H9 (cell line): ENCODE data around the gene CREG2. TPM values are rescaled to one million over a fixed set of nuclear protein-coding genes. Genes with fewer than 3 reads are reported as not detected.

Experiments used
- DNase-seq: peaks from one replicate; pipeline ENCODE4 v3.0.0-alpha.2; 2017
- H2AFZ ChIP-seq: one replicate; pipeline ENCODE4 v1.6.1; 2013; ENCODE audit warnings: mild to moderate bottlenecking, low read length, control low read depth, moderate library complexity
- H2AK5ac ChIP-seq: 2 replicates; pipeline ENCODE4 v1.6.1; 2013; ENCODE audit warnings: low read length, control low read depth, mixed read lengths; ENCODE audit not compliant: insufficient read length
- H2BK120ac ChIP-seq: one replicate; pipeline ENCODE4 v1.6.1; 2013; ENCODE audit warnings: low read depth, mild to moderate bottlenecking, low read length, control low read depth, inconsistent platforms; ENCODE audit not compliant: poor library complexity, severe bottlenecking
- H2BK12ac ChIP-seq: 2 replicates; pipeline ENCODE4 v1.6.1; 2013; ENCODE audit warnings: low read length, control low read depth, mixed read lengths, low read depth; ENCODE audit not compliant: insufficient read length
- H2BK15ac ChIP-seq: 2 replicates; pipeline ENCODE4 v1.6.1; 2013; ENCODE audit warnings: low read depth, low read length, control low read depth
- H2BK20ac ChIP-seq: one replicate; pipeline ENCODE4 v1.6.1; 2013; ENCODE audit warnings: low read depth, mild to moderate bottlenecking, low read length, control low read depth, inconsistent platforms; ENCODE audit not compliant: poor library complexity, severe bottlenecking
- H2BK5ac ChIP-seq: 2 replicates; pipeline ENCODE4 v1.6.1; 2013; ENCODE audit warnings: low read length, control low read depth, mixed read lengths; ENCODE audit not compliant: insufficient read length
- H3K14ac ChIP-seq: 2 replicates; pipeline ENCODE4 v1.6.1; 2013; ENCODE audit warnings: low read length, control low read depth; ENCODE audit not compliant: insufficient read depth
- H3K18ac ChIP-seq: 2 replicates; pipeline ENCODE4 v1.6.1; 2013; ENCODE audit warnings: low read depth, mild to moderate bottlenecking, mixed read lengths, low read length, control low read depth; ENCODE audit not compliant: insufficient read length
- H3K23ac ChIP-seq: 2 replicates; pipeline ENCODE4 v1.6.1; 2013; ENCODE audit warnings: low read length, control low read depth, mixed read lengths, low read depth; ENCODE audit not compliant: insufficient read length
- H3K23me2 ChIP-seq: 2 replicates; pipeline ENCODE4 v1.6.1; 2013; ENCODE audit warnings: low read depth, mild to moderate bottlenecking, mixed read lengths, low read length, control low read depth; ENCODE audit not compliant: insufficient read length, poor library complexity, severe bottlenecking
- H3K27ac ChIP-seq: 2 replicates; pipeline ENCODE4 v1.5.1; 2013; ENCODE audit warnings: low read length, control low read depth, mixed read lengths, low read depth; ENCODE audit not compliant: insufficient read length
- H3K27me3 ChIP-seq: 2 replicates; pipeline ENCODE4 v1.6.1; 2013; ENCODE audit warnings: low read length, control low read depth, inconsistent platforms; ENCODE audit not compliant: insufficient read depth
- H3K4ac ChIP-seq: 2 replicates; pipeline ENCODE4 v1.6.1; 2013; ENCODE audit warnings: low read depth, mild to moderate bottlenecking, control low read depth, inconsistent platforms, low read length, moderate library complexity
- H3K4me1 ChIP-seq: 2 replicates; pipeline ENCODE4 v1.6.1; 2013; ENCODE audit warnings: low read length, control low read depth, inconsistent platforms; ENCODE audit not compliant: insufficient read depth
- H3K4me2 ChIP-seq: 2 replicates; pipeline ENCODE4 v1.6.1; 2013; ENCODE audit warnings: low read length, control low read depth, mixed read lengths; ENCODE audit not compliant: insufficient read length, insufficient read depth
- H3K56ac ChIP-seq: 2 replicates; pipeline ENCODE4 v1.6.1; 2013; ENCODE audit warnings: low read depth, mild to moderate bottlenecking, mixed read lengths, low read length, control low read depth; ENCODE audit not compliant: insufficient read length
- H3K79me1 ChIP-seq: 2 replicates; pipeline ENCODE4 v1.6.1; 2013; ENCODE audit warnings: low read depth, mild to moderate bottlenecking, moderate library complexity, low read length, control low read depth, inconsistent platforms; ENCODE audit not compliant: insufficient read depth, poor library complexity, severe bottlenecking
- H3K79me2 ChIP-seq: 2 replicates; pipeline ENCODE4 v1.6.1; 2013; ENCODE audit warnings: low read length, control low read depth, inconsistent platforms; ENCODE audit not compliant: insufficient read depth
- H3K9ac ChIP-seq: 2 replicates; pipeline ENCODE4 v1.6.1; 2013; ENCODE audit warnings: low read length, control low read depth, mixed read lengths; ENCODE audit not compliant: insufficient read length; ENCODE audit errors: extremely low read depth
- H3K9me3 ChIP-seq: one replicate; pipeline ENCODE4 v1.6.1; 2013; ENCODE audit warnings: low read depth, low read length, inconsistent platforms; ENCODE audit not compliant: control insufficient read depth
- H3T11ph ChIP-seq: one replicate; pipeline ENCODE4 v1.6.1; 2013; ENCODE audit warnings: mild to moderate bottlenecking, low read length, control low read depth, inconsistent platforms
- H4K20me1 ChIP-seq: one replicate; pipeline ENCODE4 v1.6.1; 2013; ENCODE audit not compliant: control insufficient read depth, insufficient read length, insufficient read depth
- H4K5ac ChIP-seq: 2 replicates; pipeline ENCODE4 v1.6.1; 2013; ENCODE audit warnings: low read depth, mild to moderate bottlenecking, mixed read lengths, low read length, control low read depth; ENCODE audit not compliant: insufficient read length
- H4K8ac ChIP-seq: replicated peaks from 2 replicates; pipeline ENCODE4 v1.6.1; 2013; ENCODE audit warnings: low read length, control low read depth, mixed read lengths, low read depth; ENCODE audit not compliant: insufficient read length
- H4K91ac ChIP-seq: 2 replicates; pipeline ENCODE4 v1.6.1; 2013; ENCODE audit warnings: low read depth, mild to moderate bottlenecking, moderate library complexity, mixed read lengths, low read length, control low read depth; ENCODE audit not compliant: insufficient read length
- H3K27ac Mint-ChIP-seq, 3 experiments: 2 replicates in 2 of 3; 3 replicates in 1 of 3; pipeline ENCODE4 v1.8.0; 2020 to 2021; ENCODE audit warnings: mixed read lengths in 3 of 3, mild to moderate bottlenecking in 1 of 3, moderate library complexity in 1 of 3
- H3K27me3 Mint-ChIP-seq: 2 replicates; pipeline ENCODE4 v1.8.0; 2021; ENCODE audit warnings: low read depth, mild to moderate bottlenecking, moderate library complexity, mixed read lengths
- H3K36me3 Mint-ChIP-seq, 3 experiments: 2 replicates in 2 of 3; 3 replicates in 1 of 3; pipeline ENCODE4 v1.8.0; 2020 to 2021; ENCODE audit warnings: low read depth in 3 of 3, mixed read lengths in 3 of 3; ENCODE audit not compliant: insufficient read depth in 1 of 3
- H3K4me1 Mint-ChIP-seq, 2 experiments: 2 replicates each; pipeline ENCODE4 v1.8.0; 2020; ENCODE audit warnings: mixed read lengths in 2 of 2
- H3K4me3 Mint-ChIP-seq, 2 experiments: 2 replicates in 1 of 2; 3 replicates in 1 of 2; pipeline ENCODE4 v1.8.0; 2020 to 2021; ENCODE audit warnings: mild to moderate bottlenecking in 2 of 2, mixed read lengths in 2 of 2, moderate library complexity in 1 of 2
- H3K9me3 Mint-ChIP-seq, 2 experiments: 2 replicates in 1 of 2; 3 replicates in 1 of 2; pipeline ENCODE4 v1.8.0; 2020; ENCODE audit warnings: mild to moderate bottlenecking in 2 of 2, mixed read lengths in 2 of 2, moderate library complexity in 1 of 2
- WGBS: extraction: QIAGEN DNeasy Blood & Tissue Kit; methylation state at CpG from one replicate; pipeline ENCODE4 v1.1.7; 2013; ENCODE audit warnings: missing lambda C conversion rate, low lambda C conversion rate, mixed read lengths; ENCODE audit not compliant: insufficient read length; ENCODE audit errors: extremely low coverage; 5-methylcytosine and 5-hydroxymethylcytosine counted together
- total RNA-seq: library from RNA; stranded (reverse); gene quantifications from 2 replicates; pipeline ENCODE4 v1.2.1, GENCODE V29; 2021
- TF ChIP-seq, protein P1 (sequence below): fragments of 200-600 bp; sonication (generic); conservative IDR thresholded peaks from 3 replicates; pipeline ENCODE4 v1.8.0; 2021; ENCODE audit warnings: antibody characterized with exemption, mild to moderate bottlenecking

CREG2 gene
- total RNA-seq, 1 experiment from 2014 or later: 0.77 TPM

DNA sequence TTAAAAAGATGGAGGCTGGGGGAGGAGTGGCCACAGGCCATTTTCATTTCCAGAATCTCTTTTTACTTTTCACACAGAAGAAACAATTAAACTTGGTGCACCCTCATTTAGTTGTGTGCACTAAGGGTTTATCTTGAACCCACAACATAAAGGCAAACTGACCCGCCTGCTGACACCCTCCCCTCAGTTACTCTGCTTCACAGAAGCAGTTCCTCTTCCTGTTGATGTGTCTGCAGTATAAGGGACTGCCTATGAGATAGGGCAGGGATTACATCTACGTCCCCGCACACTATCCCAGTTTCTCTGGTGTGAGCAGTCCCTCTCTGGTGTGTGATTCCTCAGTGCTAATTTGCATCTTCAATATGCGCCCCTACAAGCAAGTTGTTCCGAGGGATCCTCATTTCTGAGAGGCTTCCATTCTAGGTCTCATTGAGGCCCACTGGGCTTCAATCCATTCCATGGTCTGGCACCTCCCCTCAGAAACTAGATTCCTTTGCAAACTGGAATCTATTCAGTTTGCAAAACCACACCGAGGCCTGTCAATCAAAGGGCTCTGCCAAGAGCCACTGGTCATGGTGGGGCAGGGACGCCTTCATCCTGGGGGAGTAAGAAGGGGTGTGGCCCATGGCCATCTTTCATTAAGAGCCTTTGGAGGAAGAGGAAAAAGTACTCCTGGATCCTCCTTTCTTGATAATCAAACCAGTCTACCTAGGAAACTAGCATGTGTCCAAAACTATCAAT lies 12.3 kb downstream of the CREG2 start:
- no peaks in the 10 kb centered on the region for H3K23me2 ChIP-seq
- H3K4ac ChIP-seq: no peak overlapping the region
- no peaks in the 10 kb centered on the region for H3K79me1 ChIP-seq
- H2BK120ac ChIP-seq: no peak overlapping the region
- no peak overlapping the region for H2BK15ac ChIP-seq
- H3K4me3 Mint-ChIP-seq: no peak overlapping the region
- DNase-seq: no peak
- no peak overlapping the region for H2BK12ac ChIP-seq
- TF ChIP-seq, protein P1, sequence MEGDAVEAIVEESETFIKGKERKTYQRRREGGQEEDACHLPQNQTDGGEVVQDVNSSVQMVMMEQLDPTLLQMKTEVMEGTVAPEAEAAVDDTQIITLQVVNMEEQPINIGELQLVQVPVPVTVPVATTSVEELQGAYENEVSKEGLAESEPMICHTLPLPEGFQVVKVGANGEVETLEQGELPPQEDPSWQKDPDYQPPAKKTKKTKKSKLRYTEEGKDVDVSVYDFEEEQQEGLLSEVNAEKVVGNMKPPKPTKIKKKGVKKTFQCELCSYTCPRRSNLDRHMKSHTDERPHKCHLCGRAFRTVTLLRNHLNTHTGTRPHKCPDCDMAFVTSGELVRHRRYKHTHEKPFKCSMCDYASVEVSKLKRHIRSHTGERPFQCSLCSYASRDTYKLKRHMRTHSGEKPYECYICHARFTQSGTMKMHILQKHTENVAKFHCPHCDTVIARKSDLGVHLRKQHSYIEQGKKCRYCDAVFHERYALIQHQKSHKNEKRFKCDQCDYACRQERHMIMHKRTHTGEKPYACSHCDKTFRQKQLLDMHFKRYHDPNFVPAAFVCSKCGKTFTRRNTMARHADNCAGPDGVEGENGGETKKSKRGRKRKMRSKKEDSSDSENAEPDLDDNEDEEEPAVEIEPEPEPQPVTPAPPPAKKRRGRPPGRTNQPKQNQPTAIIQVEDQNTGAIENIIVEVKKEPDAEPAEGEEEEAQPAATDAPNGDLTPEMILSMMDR: no peak
- H3K9ac ChIP-seq: no peak overlapping the region
- no peak overlapping the region for H2AK5ac ChIP-seq
- no peak overlapping the region for H2BK20ac ChIP-seq
- H2BK5ac ChIP-seq: no peak overlapping the region
- no peak overlapping the region for H3T11ph ChIP-seq
- no peak overlapping the region for H3K18ac ChIP-seq
- H3K36me3 Mint-ChIP-seq: no peaks in the 10 kb centered on the region
- no peak overlapping the region for H3K23ac ChIP-seq
- H3K27ac Mint-ChIP-seq: no peak overlapping the region; a peak in 1 of 7 replicates
- no peaks in the 10 kb centered on the region for H3K79me2 ChIP-seq
- H2AFZ ChIP-seq: no peak overlapping the region
- H3K4me1 Mint-ChIP-seq: peaks cover 9 to 10% of the 10 kb centered on the region in 2 experiments
- H4K8ac ChIP-seq: no peak overlapping the region
- no peaks in the 10 kb centered on the region for H3K4me1 ChIP-seq
- peaks cover 3% of the 10 kb centered on the region; the same call in 1 of the 2 replicates for H3K27me3 Mint-ChIP-seq
- H4K20me1 ChIP-seq: no peaks in the 10 kb centered on the region
- no peak overlapping the region for H4K5ac ChIP-seq
- no peak overlapping the region for H3K56ac ChIP-seq
- H3K4me2 ChIP-seq: no peak overlapping the region
- H3K14ac ChIP-seq: no peak overlapping the region
- no peaks in the 10 kb centered on the region for H3K27me3 ChIP-seq
- H4K91ac ChIP-seq: no peak overlapping the region
- H3K9me3 ChIP-seq: no peaks in the 10 kb centered on the region
- no peak overlapping the region for H3K27ac ChIP-seq
- no CpG with 5 or more reads among the region's 7 CpGs for WGBS
- 0 out of 5 replicates have a peak, but pooled peaks cover 0 to 3% of the 10 kb centered on the region in 2 experiments for H3K9me3 Mint-ChIP-seq
